PC-9 (cell line): Measurements from ENCODE around the gene STX2. TPM values are rescaled to one million over a fixed set of nuclear protein-coding genes. Genes with fewer than 3 reads are reported as not detected.
A peak's percentile ranks its signal among the peaks of the same experiment; 100 is the strongest.
"Not testable (repeated sequence)": the region's sequence is repeated elsewhere in the genome, so short reads cannot be mapped to it uniquely, and the experiment has no call there.

ENCODE experiments used
- BruUV-seq: library from RNA; stranded (reverse); fragments of 400-500 nt; replicated peaks from 2 replicates; lab custom pipeline; 2021; lab: Mats Ljungman, UMichigan
- CTCF ChIA-PET: fragments of 300-600 bp; sonication (Branson Sonifier 250); formaldehyde crosslinking; loops from one replicate; lab custom pipeline; 2022; ENCODE audit warnings: antibody characterized with exemption; lab: Charles Lee
- POLR2A ChIA-PET: fragments of 300-600 bp; sonication (Branson Sonifier 250); formaldehyde crosslinking; loops from one replicate; lab custom pipeline; 2022; ENCODE audit warnings: antibody characterized with exemption; ENCODE audit not compliant: unreplicated experiment; lab: Charles Lee
- DNase-seq, 2 experiments: peaks; one replicate each; pipeline versions ENCODE4 v3.0.0 to v3.0.0-alpha.2; 2015 to 2022; ENCODE audit warnings: mixed read lengths in 1 of 2
- H2AFZ ChIP-seq: fragments of 200-600 bp; sonication (generic); 2 replicates; pipeline ENCODE4 v1.8.1; 2017; ENCODE audit warnings: antibody characterized with exemption
- H3F3A ChIP-seq: fragments of 200-600 bp; sonication (generic); 2 replicates; pipeline ENCODE4 v1.8.1; 2017; ENCODE audit warnings: antibody characterized with exemption, mild to moderate bottlenecking, low read depth; ENCODE audit not compliant: insufficient read depth
- H3K27ac ChIP-seq: fragments of 200-600 bp; sonication (generic); 2 replicates; pipeline ENCODE4 v1.6.1; 2016; ENCODE audit warnings: mixed run types
- H3K27me3 ChIP-seq: fragments of 200-600 bp; sonication (generic); 2 replicates; pipeline ENCODE4 v1.6.1; 2016; ENCODE audit warnings: low read depth, mixed run types; ENCODE audit not compliant: insufficient read depth
- H3K36me3 ChIP-seq: fragments of 200-600 bp; sonication (generic); 2 replicates; pipeline ENCODE4 v1.6.1; 2016; ENCODE audit warnings: low read depth, mixed run types
- H3K4me1 ChIP-seq: fragments of 200-600 bp; sonication (generic); replicated peaks from 2 replicates; pipeline ENCODE4 v1.6.1; 2016; ENCODE audit warnings: mixed run types; ENCODE audit not compliant: insufficient read depth
- H3K4me2 ChIP-seq: fragments of 200-600 bp; sonication (generic); 2 replicates; pipeline ENCODE4 v1.6.1; 2017; ENCODE audit warnings: mixed run types
- H3K4me3 ChIP-seq: fragments of 200-600 bp; sonication (generic); 2 replicates; pipeline ENCODE4 v1.6.1; 2016; ENCODE audit warnings: mixed run types
- H3K79me2 ChIP-seq: fragments of 200-600 bp; sonication (generic); 2 replicates; pipeline ENCODE4 v1.6.1; 2017; ENCODE audit warnings: low read depth, mixed run types
- H3K9me2 ChIP-seq: fragments of 200-600 bp; sonication (generic); 2 replicates; pipeline ENCODE4 v1.8.1; 2017; ENCODE audit warnings: mild to moderate bottlenecking; ENCODE audit not compliant: insufficient read depth
- H3K9me3 ChIP-seq: fragments of 200-600 bp; sonication (generic); 2 replicates; pipeline ENCODE4 v1.8.1; 2016; ENCODE audit warnings: low read depth; ENCODE audit not compliant: insufficient read depth
- H4K20me1 ChIP-seq: fragments of 200-600 bp; sonication (generic); 2 replicates; pipeline ENCODE4 v1.8.1; 2017; ENCODE audit not compliant: insufficient read depth
- EZH2 ChIP-seq: fragments of 200-600 bp; sonication (generic); IDR thresholded peaks from 2 replicates; pipeline ENCODE4 v1.8.0; 2017; ENCODE audit warnings: antibody characterized with exemption, low read depth
- intact Hi-C: fragments of 100-400 bp; cut with micrococcal nuclease; formaldehyde crosslinking; loops from one replicate; pipeline ENCODE4 v1.10.0; 2022; ENCODE audit not compliant: unreplicated experiment
- total RNA-seq: library from RNA; stranded (reverse); gene quantifications from 2 replicates; pipeline ENCODE4 v1.2.3, GENCODE V29; 2021
- TF ChIP-seq, protein P1 (sequence below): fragments of 200-600 bp; sonication (generic); conservative IDR thresholded peaks from 2 replicates; pipeline ENCODE4 v1.6.1; 2017; ENCODE audit warnings: mixed run types, antibody characterized with exemption, mild to moderate bottlenecking, moderate library complexity

The STX2 gene
- total RNA-seq, 1 experiment from 2014 or later, result 9.7 TPM

DNA sequence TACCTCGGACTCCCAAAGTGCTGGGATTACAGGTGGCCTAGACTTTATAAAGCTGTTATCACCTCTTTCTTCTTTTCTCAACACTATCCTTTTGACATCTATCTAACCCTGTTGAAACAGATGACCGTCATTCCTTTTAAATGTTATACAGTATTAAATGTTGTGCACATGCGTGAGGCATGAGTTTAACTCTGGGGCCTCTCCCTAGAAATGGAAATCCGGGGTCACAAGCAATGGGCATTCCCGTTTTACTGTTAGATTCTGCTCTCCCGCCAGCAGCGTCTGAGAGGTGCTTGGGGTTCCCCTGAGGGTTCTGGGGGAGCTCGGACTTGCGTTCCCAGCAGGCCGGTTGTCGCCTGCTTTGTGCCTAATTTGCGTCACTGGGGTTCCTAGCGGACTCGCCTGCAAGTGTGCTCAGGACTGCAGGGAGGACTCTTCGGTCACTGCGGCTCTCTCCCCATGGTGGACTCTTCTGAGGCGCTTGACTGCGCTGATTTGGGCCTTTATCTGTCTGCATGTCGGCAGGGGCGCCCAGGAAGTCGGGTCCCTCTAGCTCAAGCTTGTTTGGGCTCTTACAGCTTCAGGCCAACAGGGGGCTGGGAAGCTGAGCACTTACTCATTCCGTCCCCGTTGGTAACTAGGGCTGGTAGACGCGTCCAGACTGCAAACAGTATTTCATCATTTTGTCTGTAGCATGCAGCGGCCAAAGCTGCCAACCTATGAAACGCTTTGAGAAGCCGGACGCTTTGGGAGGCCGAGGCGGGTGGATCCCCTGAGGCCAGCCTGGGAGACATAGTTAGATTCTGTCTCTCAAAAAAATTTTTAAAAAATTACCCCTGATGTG is 31.6 kb upstream of the STX2 start:
- intact Hi-C loops, result loop anchor here (5.0 kb wide), 2 partner anchors 33 to 53 kb away; partner anchors contain the start of gene STX2
- peak overlapping the region; percentile 90 for H2AFZ ChIP-seq

GRCh38 chr12:130868412-130868811 is 29.4 kb upstream of the STX2 start:
- TF ChIP-seq, protein P1, sequence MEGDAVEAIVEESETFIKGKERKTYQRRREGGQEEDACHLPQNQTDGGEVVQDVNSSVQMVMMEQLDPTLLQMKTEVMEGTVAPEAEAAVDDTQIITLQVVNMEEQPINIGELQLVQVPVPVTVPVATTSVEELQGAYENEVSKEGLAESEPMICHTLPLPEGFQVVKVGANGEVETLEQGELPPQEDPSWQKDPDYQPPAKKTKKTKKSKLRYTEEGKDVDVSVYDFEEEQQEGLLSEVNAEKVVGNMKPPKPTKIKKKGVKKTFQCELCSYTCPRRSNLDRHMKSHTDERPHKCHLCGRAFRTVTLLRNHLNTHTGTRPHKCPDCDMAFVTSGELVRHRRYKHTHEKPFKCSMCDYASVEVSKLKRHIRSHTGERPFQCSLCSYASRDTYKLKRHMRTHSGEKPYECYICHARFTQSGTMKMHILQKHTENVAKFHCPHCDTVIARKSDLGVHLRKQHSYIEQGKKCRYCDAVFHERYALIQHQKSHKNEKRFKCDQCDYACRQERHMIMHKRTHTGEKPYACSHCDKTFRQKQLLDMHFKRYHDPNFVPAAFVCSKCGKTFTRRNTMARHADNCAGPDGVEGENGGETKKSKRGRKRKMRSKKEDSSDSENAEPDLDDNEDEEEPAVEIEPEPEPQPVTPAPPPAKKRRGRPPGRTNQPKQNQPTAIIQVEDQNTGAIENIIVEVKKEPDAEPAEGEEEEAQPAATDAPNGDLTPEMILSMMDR, result no peak
- no peak for TF ChIP-seq EZH2
- H3K27ac ChIP-seq, result no peak overlapping the region
- CTCF ChIA-PET, result no interaction called here
- H3K9me3 ChIP-seq, result no peaks in the 10 kb centered on the region
- no peak for DNase-seq
- BruUV-seq, result no TSS peak
- peaks cover 11% of the 10 kb centered on the region for H3K79me2 ChIP-seq
- peaks cover 4% of the 10 kb centered on the region; the same call in 1 of the 2 replicates for H4K20me1 ChIP-seq
- H3K27me3 ChIP-seq, result no peaks in the 10 kb centered on the region
- no peak overlapping the region for H2AFZ ChIP-seq
- peaks cover 4% of the 10 kb centered on the region for H3K4me1 ChIP-seq
- no peak overlapping the region for H3K4me3 ChIP-seq
- H3K4me2 ChIP-seq, result no peak overlapping the region
- H3K9me2 ChIP-seq, result no peaks in the 10 kb centered on the region
- intact Hi-C loops, result no loop called here
- peaks cover 8% of the 10 kb centered on the region; the same call in 1 of the 2 replicates for H3F3A ChIP-seq
- POLR2A ChIA-PET, result interaction anchor here (0.6 kb wide), 1 partner anchor 18 kb away, joined by 6 read pairs; no protein-coding TSS in a partner anchor
- peaks cover 10% of the 10 kb centered on the region for H3K36me3 ChIP-seq

More for the DNA sequence above, 31.6 kb upstream of the STX2 start:
- POLR2A ChIA-PET, result no interaction called here
- peaks cover 22% of the 10 kb centered on the region for H3K79me2 ChIP-seq
- H3K9me2 ChIP-seq, result no peaks in the 10 kb centered on the region
- TF ChIP-seq, protein P1, result peak; percentile 60
- no peak for TF ChIP-seq EZH2
- no peaks in the 10 kb centered on the region for H3K9me3 ChIP-seq
- CTCF ChIA-PET, result no interaction called here
- H4K20me1 ChIP-seq, result peaks cover 27% of the 10 kb centered on the region
- peak overlapping the region; percentile 86 for H3K4me2 ChIP-seq
- no TSS peak for BruUV-seq
- no peaks in the 10 kb centered on the region for H3K27me3 ChIP-seq
- H3K4me3 ChIP-seq, result peak overlapping the region; percentile 65
- H3K36me3 ChIP-seq, result peaks cover 31% of the 10 kb centered on the region
- peaks cover 15% of the 10 kb centered on the region for H3K4me1 ChIP-seq
- H3K27ac ChIP-seq, result peak overlapping the region; percentile 80
- peak; percentile 46 to 80 for DNase-seq
- H3F3A ChIP-seq, result peaks cover 30% of the 10 kb centered on the region

GRCh38 chr12:130863298-130863697 is 24.2 kb upstream of the STX2 start:
- ChIA-PET CTCF (no interaction called here), POLR2A (no interaction called here)
- no peaks in the 10 kb centered on the region for H3K9me2 ChIP-seq
- TF ChIP-seq, protein P1, result no peak
- no peak for TF ChIP-seq EZH2
- H2AFZ ChIP-seq, result no peak overlapping the region
- no peaks in the 10 kb centered on the region for H3K4me1 ChIP-seq
- H4K20me1 ChIP-seq, result no peaks in the 10 kb centered on the region
- DNase-seq, result no peak
- H3K4me2 ChIP-seq, result no peak overlapping the region
- H3K4me3 ChIP-seq, result no peak overlapping the region
- H3K9me3 ChIP-seq, result no peaks in the 10 kb centered on the region
- no peaks in the 10 kb centered on the region for H3K79me2 ChIP-seq
- H3F3A ChIP-seq, result no peaks in the 10 kb centered on the region; the same call in 1 of the 2 replicates
- H3K27ac ChIP-seq, result no peak overlapping the region
- no peaks in the 10 kb centered on the region for H3K27me3 ChIP-seq
- no peaks in the 10 kb centered on the region for H3K36me3 ChIP-seq
- intact Hi-C loops, result no loop called here
- BruUV-seq, result no TSS peak

GRCh38 chr12:130862771-130863170 is 23.7 kb upstream of the STX2 start:
- H3F3A ChIP-seq, H2AFZ ChIP-seq, POLR2A ChIA-PET, H3K9me3 ChIP-seq, H3K36me3 ChIP-seq, H3K4me3 ChIP-seq, H3K27me3 ChIP-seq, intact Hi-C loops, CTCF ChIA-PET, H3K9me2 ChIP-seq, H3K79me2 ChIP-seq, H3K27ac ChIP-seq, BruUV-seq, H3K4me1 ChIP-seq, DNase-seq, H4K20me1 ChIP-seq, H3K4me2 ChIP-seq: not testable (repeated sequence)
